HTR-8/SVneo (cell line): ENCODE results near the gene CCSER2.

Source experiments
- DNase-seq: peaks from one replicate; pipeline ENCODE4 v3.0.0; 2011; ENCODE audit warnings: low spot score, mixed read lengths; ENCODE audit not compliant: insufficient read length
- FAIRE-seq: peaks from 2 replicates; lab custom pipeline; 2011; peaks lifted over from hg19 to GRCh38; lab: Jason Lieb, UNC

CCSER2 gene

DNA sequence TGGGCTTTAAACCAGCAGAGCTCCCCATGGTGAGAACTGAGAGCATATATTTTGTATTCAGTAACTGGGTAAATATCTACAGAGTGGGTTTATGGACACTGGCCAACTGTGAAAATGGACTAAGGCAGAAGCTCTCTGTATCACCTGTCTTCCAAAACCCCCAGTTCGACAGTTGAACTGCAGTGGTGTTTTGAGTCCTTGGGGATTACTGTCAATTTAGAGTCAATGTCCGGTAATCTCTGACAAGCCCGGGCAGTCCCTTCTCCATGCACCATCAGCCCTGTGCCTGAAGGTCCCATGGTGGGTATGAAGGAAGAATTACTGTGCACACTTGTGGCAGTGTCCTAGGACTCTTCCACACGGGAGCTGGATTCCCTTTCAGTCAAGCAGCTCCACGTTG, 235.0 kb downstream of the CCSER2 start:
- no peak for DNase-seq
- FAIRE-seq: no peak

GRCh38 chr10:84563868-84564267, 235.5 kb downstream of the CCSER2 start:
- FAIRE-seq (no peak), DNase-seq (no peak)

- FAIRE-seq: no peak
- DNase-seq: no peak
Measured at GRCh38 chr10:84565881-84566582, 237.6 kb downstream of the CCSER2 start.

DNA sequence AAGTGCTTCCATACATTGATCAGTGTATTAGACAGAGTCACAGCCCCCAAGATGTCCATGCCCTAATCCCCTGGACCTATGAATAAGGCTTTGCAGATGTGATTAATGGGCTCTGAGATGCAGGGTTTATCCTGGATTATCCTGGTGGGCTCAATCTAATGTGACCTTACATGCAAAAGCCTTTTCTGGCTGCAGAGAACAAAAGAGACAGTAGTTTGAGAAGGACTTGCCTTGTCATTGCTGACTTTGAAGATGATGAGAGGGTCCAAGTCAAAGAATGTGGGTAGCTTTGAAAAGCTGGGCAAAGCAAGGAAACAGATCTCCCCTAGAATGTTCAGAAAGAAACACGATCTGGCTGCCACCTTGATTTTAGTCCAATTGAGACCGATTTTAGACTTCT, 238.7 kb downstream of the CCSER2 start:
- FAIRE-seq (no peak), DNase-seq (no peak)
